ENCODE data around the gene HTR1A.

HTR1A gene

GRCh38 chr5:63962279-63962678 lies at the start of gene HTR1A:
Gene HTR1A (minus strand): TSS chr5:63962445. CDS start chr5:63961719, 726 bp downstream.
- DNase-seq, result peak; percentile 1

- DNase-seq, result no peak
These were observed 41.7 kb upstream of the HTR1A start for GRCh38 chr5:64003966-64004365.

- DNase-seq, result no peak
These were observed 37.9 kb upstream of the HTR1A start for GRCh38 chr5:64000096-64000495.

- no peak for DNase-seq
These were observed 24.8 kb upstream of the HTR1A start for GRCh38 chr5:63987053-63987452.

DNA sequence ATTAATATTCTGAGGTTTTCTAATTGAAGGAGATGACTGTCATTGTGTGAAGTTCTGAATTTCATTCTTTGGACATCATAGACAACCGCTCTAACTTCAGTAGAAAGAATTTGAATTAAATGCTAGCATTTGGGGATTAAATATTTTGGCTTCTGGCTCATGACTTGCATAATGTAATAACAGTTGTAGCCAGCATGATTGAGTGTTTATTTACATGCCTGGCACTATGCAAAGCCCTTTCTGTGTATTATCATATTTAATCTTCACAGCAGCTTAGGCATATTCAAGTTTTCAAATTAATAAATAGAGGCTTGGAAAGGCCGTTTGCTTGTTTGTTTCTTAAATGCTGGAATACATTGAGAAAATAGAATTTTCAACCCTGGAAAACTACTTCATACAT lies 19.6 kb upstream of the HTR1A start:
- no peak for DNase-seq

DNA sequence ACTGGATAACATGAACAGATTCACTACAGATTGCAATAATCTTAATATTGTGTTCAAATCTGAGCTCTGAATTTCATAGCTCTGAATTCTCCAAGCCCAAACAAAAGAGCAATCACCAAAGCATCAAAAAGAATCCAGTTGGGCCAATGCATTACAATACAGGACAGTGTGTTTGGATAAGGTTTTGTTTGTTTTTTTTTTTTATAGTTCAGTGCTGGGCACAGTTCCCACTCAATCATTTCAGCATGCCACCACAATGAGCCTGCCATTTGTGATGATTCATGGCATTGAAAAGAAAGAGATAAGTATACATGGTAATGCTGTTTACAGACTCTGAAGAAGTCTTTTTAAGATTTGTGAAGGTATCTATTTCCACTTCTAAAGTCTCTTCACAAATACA lies 1.7 kb upstream of the HTR1A start:
- no peak for DNase-seq

GRCh38 chr5:63963080-63963735 lies 963 bp upstream of the HTR1A start:
- DNase-seq, result peak; percentile 94

DNA sequence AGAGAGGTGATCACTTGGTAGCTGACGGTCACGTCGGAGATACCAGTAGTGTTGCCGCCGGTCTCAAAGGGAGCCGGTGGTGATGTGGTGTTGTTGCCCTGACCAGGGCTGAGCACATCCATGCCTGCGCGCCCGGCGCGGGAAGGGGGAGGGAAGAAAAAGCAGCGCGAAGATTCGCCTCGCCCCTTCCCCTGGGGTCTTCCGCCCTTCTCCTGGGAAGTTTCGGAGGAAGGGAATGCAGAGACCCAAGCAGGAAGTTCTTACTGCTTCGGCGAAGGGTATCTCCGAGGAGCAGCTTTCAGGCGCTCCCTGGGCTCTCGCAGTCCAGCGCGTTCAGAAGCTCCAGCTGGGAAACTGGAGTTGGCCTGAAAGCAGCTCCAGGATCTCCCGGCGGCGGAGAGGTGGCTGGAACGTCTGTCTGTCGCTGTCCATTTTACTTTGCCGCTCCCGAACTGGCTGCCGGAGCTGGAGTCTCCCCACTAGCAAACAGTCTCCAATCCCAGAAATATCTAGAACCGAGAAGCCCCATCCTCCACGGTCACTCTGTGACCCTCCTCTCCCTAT lies 565 bp downstream of the HTR1A start:
- peak; percentile 25 for DNase-seq

DNA sequence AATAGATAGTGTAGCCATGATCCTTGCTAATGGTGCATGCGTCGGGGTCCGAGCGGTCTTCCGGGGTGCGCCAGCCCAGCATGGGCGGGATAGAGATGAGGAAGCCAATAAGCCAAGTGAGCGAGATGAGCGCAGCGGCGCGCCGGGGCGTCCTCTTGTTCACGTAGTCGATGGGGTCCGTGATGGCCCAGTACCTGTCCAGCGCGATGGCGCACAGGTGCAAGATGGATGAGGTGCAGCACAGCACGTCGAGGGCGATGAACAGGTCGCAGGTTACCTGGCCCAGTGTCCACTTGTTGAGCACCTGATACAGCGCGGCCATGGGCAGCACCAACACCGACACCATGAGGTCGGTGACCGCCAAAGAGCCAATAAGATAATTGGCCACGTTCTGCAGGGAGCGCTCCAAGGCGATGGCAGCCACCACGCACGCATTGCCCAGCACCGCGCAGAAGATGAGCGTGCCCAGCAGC lies 1.1 kb downstream of the HTR1A start:
- DNase-seq, result peak; percentile 7

DNA sequence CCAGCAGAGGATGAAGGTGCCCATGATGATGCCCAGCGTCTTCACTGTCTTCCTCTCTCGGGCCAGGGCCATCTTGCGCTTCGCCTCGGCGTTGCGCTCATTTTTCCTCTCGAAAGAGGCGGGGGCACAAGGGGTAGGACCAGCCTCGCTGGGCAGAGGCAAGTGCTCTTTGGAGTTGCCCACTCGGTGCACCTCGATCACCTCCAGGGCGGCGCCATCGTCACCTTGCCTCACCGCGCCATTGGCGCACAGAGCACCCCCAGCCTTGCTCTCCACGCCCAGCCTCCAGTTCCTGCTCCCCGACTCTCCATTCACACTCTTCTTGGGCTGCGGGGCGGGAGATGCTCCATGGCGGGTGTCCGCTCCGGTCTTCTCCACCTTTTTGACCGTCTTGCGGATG lies 1.6 kb downstream of the HTR1A start:
- DNase-seq, result peak; percentile 1

DNA sequence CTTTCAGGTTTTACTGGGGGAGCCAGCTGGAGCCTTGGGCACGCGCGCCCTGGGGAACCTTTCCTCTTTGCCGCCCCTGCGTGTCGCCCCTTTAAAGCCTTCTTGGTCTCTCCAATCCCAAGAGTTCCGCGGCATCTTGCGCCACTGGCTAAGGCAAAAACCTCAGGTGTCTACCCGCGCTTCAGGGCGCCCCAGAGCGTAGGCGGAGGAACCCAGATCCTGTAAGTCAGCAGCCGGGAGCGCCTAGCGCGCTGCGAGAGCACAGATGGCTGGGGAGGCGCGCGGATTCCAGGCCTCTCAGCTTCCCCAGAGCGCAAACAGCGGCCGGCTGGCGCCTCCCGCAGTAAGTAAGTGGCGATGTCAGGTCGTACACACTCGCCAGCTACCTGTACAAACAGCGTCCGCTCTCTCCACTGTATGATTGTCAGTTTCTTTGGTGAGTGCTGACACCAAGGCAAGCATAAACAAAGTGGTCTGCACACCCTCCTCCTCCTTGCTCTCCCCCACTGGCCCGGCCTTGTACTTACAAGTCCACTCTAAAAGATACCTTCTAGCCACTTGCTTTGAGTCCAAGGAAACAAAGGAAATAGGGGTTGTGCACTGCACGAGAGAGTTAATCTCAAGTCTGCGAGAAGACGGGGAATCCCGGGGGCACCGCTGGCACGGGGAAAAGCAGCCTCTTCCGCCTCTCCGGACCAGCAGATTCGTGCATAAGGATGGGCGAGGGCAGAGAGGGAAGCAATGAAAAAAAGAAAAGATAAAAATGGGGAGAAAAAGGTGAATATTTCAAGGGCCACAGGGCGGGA lies 2.9 kb downstream of the HTR1A start:
- DNase-seq, result peak; percentile 80

DNA sequence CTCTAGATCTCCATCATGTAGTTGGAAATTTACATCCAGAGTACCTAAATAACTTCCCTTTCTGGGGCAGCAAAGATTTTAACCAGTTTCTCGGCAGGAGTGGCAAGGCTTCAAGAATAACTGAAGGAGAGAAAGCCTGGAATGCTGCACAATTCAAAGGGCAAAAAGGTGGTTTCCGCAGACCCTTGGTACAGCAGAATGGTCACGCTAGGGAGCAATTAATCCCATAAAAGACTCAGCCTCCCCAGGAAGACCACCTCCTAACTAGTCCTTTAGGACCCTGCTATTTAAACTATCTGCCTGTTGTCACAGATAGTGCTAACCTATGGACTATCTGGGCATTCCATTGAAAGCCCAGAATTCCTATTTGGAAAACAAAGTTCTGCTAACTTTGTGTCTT lies 3.6 kb downstream of the HTR1A start:
- no peak for DNase-seq

DNA sequence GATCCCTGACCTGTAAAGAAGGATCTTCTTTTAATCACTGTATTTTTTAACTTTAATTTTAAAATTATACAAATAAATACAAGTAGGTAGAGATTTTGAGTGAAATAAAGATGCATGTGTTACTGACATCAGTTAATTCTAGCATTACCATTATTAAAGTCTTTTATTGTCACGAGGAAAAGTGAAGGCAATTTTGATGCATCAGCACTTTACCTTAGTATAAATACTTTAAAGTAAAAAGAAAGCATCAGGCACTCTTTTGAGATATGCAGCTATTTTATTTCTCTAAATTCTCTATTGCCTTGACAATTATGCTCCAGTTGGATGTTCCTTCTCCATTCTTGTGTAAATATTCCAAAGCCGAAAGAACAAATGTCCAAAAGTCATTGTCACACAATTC lies 4.6 kb downstream of the HTR1A start:
- DNase-seq, result no peak

- no peak for DNase-seq
These were observed 9.0 kb downstream of the HTR1A start for GRCh38 chr5:63953217-63953616.

GRCh38 chr5:63935103-63935502 lies 27.1 kb downstream of the HTR1A start:
- no peak for DNase-seq

DNA sequence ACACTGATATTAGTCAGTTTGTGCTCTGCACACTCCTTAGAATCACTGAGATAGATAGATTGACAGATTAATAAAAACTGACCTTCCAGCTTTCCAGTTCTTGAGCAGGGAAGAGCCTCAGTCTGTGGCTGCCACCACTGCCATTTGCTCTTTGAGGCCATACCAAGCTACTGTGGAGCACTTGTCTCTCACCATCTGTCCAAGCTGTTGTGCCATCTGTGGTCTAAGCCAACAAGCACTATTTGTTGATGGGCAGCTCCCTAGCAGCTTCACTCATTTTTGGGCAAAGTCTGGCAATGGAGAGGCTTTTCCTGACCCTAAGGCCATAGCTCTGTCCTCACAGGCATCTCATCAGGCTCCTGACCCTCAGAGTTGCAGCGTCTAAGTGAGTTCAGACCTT lies 30.4 kb downstream of the HTR1A start:
- peak; percentile 25 for DNase-seq

DNA sequence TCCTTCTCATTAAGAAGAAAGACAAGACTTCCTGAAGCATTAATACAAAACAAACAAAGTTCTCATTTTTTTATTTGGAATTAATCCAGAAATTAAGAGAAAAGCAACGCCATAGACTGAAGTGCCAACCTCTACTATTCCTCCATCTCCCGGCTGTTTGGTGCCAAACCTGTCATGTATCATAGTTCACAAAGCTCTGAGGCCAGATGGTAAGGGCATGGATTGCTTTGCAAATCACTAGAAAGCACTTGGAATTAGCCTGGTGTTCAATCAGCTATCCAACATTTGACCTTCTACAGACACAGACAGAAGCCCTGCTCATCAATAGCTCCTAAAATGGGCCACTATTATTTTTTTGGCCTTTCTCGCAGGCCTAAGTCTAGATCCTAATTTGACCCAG lies 33.8 kb downstream of the HTR1A start:
- peak; percentile 15 for DNase-seq

GRCh38 chr5:63923914-63924313 lies 38.3 kb downstream of the HTR1A start:
- DNase-seq, result no peak

DNA sequence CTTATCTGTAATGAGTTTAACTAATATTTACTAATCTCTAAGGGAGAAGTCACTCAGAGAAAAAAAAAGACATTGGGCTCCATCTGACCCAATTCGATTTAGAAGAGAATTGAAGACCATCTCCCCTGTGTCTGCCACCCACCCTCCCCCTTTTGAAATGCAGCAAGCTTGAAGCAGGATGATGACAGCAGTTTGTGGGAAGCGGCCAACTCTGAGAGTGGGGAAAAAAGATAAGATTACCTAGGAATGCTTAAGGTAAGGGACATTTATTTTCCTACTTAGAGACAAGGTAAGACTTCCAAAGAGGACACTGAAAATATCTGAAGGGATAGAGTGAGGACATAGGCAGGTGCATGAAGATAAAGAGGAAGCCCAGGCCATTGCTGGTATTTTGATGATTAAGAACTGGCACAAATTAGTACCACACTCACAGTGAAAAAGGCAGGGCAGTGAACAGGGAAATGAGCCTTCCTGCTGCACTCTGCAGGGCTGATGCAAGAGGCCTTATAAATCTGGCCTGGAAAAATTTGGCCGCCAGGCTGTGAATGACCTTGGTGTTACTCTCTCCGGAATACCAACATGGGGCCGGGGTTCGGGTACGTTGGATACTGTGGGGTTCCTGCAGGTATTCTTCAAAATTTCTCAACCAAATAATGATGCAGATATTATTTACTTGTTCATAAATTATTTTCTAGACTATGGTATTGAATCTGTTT lies 42.3 kb downstream of the HTR1A start:
- DNase-seq, result no peak

- DNase-seq, result no peak
These were observed 45.5 kb downstream of the HTR1A start for GRCh38 chr5:63916786-63917185.

- no peak for DNase-seq
These were observed 50.4 kb downstream of the HTR1A start for GRCh38 chr5:63911871-63912270.
